Left cardiac atrium (tissue), 4 donors: ENCODE data around the gene ITGBL1. TPM values are rescaled to one million over a fixed set of nuclear protein-coding genes. Genes with fewer than 3 reads are reported as not detected.

Source experiments
- ATAC-seq, 2 donors: fragments of 200-7000 bp; cut with Tn5 transposase; one replicate each; pipeline ENCODE4 v1.9.1; 2020; ENCODE audit warnings: mild to moderate bottlenecking in 2 of 2, moderate library complexity in 2 of 2
- DNase-seq: peaks from one replicate; pipeline ENCODE4 v3.0.0-alpha.2; 2020
- intact Hi-C, 2 donors: fragments of 100-400 bp; cut with DNase I; formaldehyde crosslinking; loops; one replicate each; pipeline versions ENCODE4 v1.14.1 to v1.15.1; 2022 to 2023
- total RNA-seq, 2 donors: library from RNA; stranded (reverse); fragmentation: NEBNext Ultra II Directional; extraction: Animal tissue kit (Norgen Biotek cat#: 25700); gene quantifications; one replicate each; pipeline ENCODE4 v1.2.1, GENCODE V29; 2021
- donor health status: DM: no; HTN: yes; CAD: no.
- donor health status: DM: no; HTN: yes; CAD: no; lungs with severe emphysema.
- donor health status: DM: yes; HTN: yes; CAD: no.
- donor health status: Dilated cardiomyopathy.

Gene ITGBL1
- total RNA-seq, 2 donors from 2014 or later, result 11.6 to 16.1 TPM

DNA sequence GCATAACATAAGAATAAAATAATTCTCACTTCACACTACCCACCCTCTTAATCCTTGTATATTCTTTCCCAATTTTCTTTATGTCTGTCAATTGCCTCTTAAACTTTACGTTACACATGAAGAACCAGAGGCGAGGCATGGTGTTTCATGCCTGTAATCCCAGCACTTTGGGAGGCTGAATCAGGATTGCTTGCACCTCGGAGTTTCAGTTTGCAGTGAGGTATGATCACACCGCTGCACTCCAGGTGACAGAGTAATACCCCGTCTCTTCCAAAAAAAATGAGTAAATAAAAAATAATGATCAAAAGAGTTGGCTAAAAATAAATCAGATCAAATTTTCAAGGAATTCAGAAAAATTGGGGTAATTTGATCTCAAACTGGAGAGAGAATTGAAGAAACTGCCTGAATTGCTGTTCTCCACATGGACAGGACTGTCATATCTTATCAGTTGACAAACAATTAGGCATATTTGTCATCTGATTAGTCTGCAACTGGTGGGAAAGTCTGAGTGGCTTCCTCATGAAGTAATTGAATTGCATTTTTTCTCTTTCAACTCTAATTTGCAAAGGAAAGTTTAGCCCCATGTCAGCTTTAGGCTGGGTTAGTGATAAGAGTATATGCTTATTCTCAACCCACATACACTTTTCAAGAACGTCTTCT lies 302.9 kb downstream of the ITGBL1 start:
- intact Hi-C loops, result loop anchor here (5.0 to 10.0 kb wide), 2 partner anchors 238 to 241 kb away; no protein-coding TSS in a partner anchor
- ATAC-seq (no peak), DNase-seq (no peak)

DNA sequence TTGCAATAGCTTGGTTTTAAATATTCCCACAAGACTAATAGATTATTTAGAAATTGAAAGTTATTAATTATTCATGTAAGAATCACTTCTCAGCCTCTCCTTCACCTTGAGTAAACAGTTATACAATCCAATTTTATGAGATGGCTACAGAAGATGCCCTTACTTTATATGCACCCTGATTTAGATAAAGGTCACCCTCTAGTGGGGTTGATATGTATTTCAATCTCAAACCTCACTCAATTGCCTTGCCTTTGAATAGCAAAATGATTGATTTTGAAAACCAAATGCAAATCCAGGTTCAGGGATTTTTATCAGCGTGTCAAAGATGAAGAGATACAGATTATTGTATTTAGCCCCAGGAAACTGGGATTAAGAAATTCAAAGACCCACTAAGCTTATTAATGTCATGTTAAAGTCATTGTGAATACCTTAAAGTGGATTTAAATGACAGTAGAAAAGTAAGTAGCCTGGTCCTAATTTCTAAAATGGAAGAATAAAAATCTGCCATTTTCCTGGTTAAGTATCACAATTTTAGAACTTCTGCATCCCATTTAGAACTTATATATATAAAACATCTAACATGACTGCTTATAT lies 305.1 kb downstream of the ITGBL1 start:
- DNase-seq, result no peak
- peak; percentile 41 to 51 for ATAC-seq
- intact Hi-C loops, result loop anchor here (2.0 to 10.0 kb wide), 3 partner anchors 240 to 611 kb away; no protein-coding TSS in a partner anchor

DNA sequence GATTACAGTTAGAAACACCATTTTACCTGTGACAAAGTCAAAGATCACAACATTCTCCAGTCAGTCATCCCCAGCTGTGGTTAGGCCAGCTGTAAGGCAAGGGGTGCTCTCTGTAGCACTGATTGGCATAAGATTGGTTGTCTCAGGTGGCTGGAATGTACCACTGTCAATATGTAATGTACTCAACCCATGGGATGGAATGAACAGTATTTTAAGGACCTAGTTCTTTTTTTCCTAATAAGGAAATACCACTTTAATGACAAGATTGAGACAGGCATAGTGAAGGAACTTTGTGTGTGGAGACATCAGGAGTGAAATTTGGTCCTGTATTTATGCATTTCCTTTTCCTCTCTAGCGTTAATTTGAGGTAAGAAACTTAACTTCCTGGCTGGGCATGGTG lies 310.7 kb downstream of the ITGBL1 start:
- no peak for ATAC-seq
- intact Hi-C loops, result no loop called here
- DNase-seq, result no peak

Other genes starting within 250 kb of the ITGBL1 start
- gene NALCN, start 36.2 kb upstream of the ITGBL1 start, total RNA-seq, result 10 to 100 TPM; 11.8 to 14.9 TPM